Osteocyte (in vitro differentiated cells): ENCODE measurements around the gene NUTM1. TPM values are rescaled to one million over a fixed set of nuclear protein-coding genes. Genes with fewer than 3 reads are reported as not detected.
"Not testable (repeated sequence)": the region's sequence is repeated elsewhere in the genome, so short reads cannot be mapped to it uniquely, and the experiment has no call there.

Experiments
- DNase-seq: peaks from one replicate; pipeline ENCODE4 v3.0.0; 2021; ENCODE audit warnings: mixed read lengths; ENCODE audit not compliant: unreplicated experiment; ENCODE audit errors: extremely low spot score
- H3K27ac Mint-ChIP-seq: one replicate; pipeline ENCODE4 v1.8.0; 2021; ENCODE audit warnings: mild to moderate bottlenecking, mixed read lengths; ENCODE audit not compliant: unreplicated experiment
- H3K27me3 Mint-ChIP-seq: one replicate; pipeline ENCODE4 v1.8.0; 2021; ENCODE audit warnings: mixed read lengths; ENCODE audit not compliant: unreplicated experiment
- H3K36me3 Mint-ChIP-seq: one replicate; pipeline ENCODE4 v1.8.0; 2021; ENCODE audit warnings: mixed read lengths; ENCODE audit not compliant: unreplicated experiment
- H3K4me1 Mint-ChIP-seq: one replicate; pipeline ENCODE4 v1.8.0; 2021; ENCODE audit warnings: mixed read lengths; ENCODE audit not compliant: unreplicated experiment
- H3K4me3 Mint-ChIP-seq: one replicate; pipeline ENCODE4 v1.8.0; 2021; ENCODE audit warnings: mild to moderate bottlenecking, moderate library complexity, mixed read lengths; ENCODE audit not compliant: unreplicated experiment
- H3K9me3 Mint-ChIP-seq: one replicate; pipeline ENCODE4 v1.8.0; 2021; ENCODE audit warnings: mixed read lengths; ENCODE audit not compliant: unreplicated experiment
- microRNA-seq: library from miRNA; unstranded; fragments of <30 nt; microRNA quantifications from one replicate; pipeline ENCODE4 v1.1.0, GENCODE V29; 2020; ENCODE audit not compliant: unreplicated experiment
- total RNA-seq: library from RNA; stranded (reverse); gene quantifications from 2 replicates; pipeline ENCODE4 v1.2.1, GENCODE V29; 2021
- TF ChIP-seq, protein P1 (sequence below): fragments of 200-600 bp; sonication (generic); IDR thresholded peaks from 2 replicates; pipeline ENCODE4 v1.5.0; 2021; ENCODE audit warnings: antibody characterized with exemption, mild to moderate bottlenecking, moderate library complexity

The NUTM1 gene
- total RNA-seq, 1 donor from 2014 or later, result not detected

DNA sequence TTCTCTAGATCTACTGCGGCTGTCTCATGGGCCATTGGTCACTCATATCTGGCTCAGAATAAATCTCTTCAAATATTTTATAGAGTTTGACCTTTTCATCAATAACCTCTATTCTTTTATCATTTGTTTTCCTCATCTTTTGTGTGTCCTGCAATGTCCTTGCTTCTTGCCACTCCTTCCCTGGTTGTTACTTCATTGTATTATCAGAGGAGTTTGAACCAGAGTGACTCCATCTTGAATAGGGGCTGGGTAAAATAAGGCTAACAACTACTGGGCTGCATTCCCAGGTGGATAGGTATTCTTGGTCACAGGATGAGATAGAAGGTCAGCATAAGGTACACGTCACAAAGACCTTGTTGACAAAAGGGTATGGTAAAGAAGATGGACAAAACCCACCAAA lies 33.7 kb downstream of the NUTM1 start:
- Mint-ChIP-seq H3K9me3 (no peaks in the 10 kb centered on the region), H3K4me1 (no peaks in the 10 kb centered on the region), H3K27ac (no peak overlapping the region), H3K36me3 (peaks cover 4% of the 10 kb centered on the region), H3K27me3 (no peaks in the 10 kb centered on the region), H3K4me3 (no peak overlapping the region)
- no peak for DNase-seq
- TF ChIP-seq, protein P1, sequence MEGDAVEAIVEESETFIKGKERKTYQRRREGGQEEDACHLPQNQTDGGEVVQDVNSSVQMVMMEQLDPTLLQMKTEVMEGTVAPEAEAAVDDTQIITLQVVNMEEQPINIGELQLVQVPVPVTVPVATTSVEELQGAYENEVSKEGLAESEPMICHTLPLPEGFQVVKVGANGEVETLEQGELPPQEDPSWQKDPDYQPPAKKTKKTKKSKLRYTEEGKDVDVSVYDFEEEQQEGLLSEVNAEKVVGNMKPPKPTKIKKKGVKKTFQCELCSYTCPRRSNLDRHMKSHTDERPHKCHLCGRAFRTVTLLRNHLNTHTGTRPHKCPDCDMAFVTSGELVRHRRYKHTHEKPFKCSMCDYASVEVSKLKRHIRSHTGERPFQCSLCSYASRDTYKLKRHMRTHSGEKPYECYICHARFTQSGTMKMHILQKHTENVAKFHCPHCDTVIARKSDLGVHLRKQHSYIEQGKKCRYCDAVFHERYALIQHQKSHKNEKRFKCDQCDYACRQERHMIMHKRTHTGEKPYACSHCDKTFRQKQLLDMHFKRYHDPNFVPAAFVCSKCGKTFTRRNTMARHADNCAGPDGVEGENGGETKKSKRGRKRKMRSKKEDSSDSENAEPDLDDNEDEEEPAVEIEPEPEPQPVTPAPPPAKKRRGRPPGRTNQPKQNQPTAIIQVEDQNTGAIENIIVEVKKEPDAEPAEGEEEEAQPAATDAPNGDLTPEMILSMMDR, result no peak

DNA sequence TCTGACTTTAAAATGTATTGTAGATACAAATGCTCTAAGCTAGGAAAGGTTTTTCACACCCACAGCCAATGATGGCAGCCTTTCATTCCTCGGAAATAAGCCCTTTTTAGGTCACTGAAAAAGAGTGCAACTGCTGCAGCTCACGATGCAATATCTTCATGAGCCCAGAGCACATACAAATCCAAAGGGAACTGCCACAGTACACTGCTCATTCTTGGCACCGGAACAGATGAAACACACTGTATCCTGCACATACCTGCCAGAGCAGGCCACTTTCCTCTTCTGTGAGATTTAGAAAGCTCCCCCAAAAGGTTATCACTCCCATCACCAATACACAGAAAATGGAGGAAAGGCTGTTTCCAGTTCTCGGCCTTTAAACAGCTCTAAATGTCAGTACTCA lies 37.4 kb downstream of the NUTM1 start:
- not testable (repeated sequence) for H3K27ac Mint-ChIP-seq, H3K27me3 Mint-ChIP-seq, H3K4me1 Mint-ChIP-seq, H3K4me3 Mint-ChIP-seq, H3K9me3 Mint-ChIP-seq, H3K36me3 Mint-ChIP-seq
- peak; percentile 32 for DNase-seq

DNA sequence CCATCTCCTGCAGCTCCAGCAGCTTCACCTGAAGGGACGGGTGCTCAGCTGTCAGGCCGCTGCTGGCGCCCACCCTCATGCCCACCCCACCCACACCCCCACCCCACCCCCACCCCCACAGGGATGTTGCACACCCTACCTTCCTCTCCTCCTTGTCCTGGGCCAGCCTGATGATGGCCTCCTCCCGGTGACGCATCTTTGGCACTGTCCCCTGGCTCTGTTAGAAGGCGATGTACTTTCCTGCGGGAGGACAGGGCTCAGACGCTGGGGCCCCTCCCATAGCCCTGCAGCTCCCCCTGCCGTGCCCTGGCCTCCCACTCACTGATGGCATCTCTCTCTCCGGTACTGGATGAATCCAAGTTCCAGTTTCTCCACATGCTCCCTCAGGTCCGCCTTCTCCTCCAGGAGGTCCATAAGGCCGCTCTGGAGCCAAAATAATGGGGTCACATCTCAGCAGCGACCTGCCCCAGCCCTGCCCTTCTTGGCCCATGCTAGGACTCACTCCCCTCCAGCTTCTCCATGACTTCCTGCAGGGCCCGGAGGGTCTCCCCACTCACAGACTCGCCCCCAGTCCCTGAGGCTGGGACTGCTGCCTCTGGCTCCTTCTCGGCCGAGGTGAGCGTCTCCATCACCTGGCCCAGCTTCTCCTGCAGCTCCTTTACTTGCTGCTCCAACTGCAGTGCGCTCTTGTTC lies 38.9 kb downstream of the NUTM1 start:
- H3K4me1 Mint-ChIP-seq, DNase-seq, H3K27ac Mint-ChIP-seq, H3K36me3 Mint-ChIP-seq, H3K27me3 Mint-ChIP-seq, H3K4me3 Mint-ChIP-seq, H3K9me3 Mint-ChIP-seq: not testable (repeated sequence)

DNA sequence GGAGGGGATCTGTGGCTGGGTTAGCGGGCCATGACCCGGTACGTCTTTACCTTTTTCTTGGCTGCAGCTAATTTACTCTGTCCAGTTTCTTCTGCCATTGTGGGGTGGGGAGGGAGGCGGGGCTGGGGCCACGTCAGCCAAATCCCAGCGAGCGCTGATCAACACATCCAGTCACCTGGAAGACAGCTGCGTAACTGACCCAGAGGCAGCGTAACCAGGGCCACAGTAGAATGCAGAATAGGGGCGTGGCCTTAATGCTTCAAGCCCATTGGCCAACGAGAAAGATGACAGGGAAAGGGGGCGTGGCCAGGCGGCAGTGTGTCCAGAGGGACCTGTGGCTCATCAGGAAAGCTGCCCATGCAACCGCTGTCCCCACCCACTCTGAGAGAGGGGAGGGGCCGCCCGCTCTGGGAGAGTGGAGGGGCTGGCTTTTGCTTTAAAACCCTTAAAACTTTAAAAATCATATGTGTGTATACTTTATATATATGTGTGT lies 46.5 kb downstream of the NUTM1 start:
- H3K4me3 Mint-ChIP-seq, DNase-seq, H3K36me3 Mint-ChIP-seq, H3K4me1 Mint-ChIP-seq, H3K27me3 Mint-ChIP-seq, H3K9me3 Mint-ChIP-seq, H3K27ac Mint-ChIP-seq: not testable (repeated sequence)

DNA sequence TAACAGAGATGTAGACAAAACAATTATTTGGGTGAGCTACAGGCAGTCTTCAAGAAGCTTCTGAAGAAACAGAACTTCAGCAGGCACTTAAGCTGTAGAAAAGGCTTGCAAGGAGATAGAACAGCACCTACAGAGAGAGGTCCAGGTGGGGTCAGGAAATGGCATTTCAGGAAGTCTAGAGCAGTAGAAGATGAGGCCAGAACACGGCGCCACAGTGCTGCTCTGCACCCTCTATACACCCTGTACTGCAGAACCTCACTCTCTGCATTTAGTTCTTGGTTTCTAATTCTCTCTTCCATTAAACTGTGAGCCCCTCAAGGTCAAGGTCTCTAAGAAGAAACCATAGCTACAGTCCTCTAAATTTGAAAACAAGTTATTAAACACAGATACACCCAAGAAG lies 49.9 kb downstream of the NUTM1 start:
- not testable (repeated sequence) for H3K4me3 Mint-ChIP-seq, H3K27ac Mint-ChIP-seq, H3K36me3 Mint-ChIP-seq, H3K27me3 Mint-ChIP-seq, H3K4me1 Mint-ChIP-seq, H3K9me3 Mint-ChIP-seq, DNase-seq

DNA sequence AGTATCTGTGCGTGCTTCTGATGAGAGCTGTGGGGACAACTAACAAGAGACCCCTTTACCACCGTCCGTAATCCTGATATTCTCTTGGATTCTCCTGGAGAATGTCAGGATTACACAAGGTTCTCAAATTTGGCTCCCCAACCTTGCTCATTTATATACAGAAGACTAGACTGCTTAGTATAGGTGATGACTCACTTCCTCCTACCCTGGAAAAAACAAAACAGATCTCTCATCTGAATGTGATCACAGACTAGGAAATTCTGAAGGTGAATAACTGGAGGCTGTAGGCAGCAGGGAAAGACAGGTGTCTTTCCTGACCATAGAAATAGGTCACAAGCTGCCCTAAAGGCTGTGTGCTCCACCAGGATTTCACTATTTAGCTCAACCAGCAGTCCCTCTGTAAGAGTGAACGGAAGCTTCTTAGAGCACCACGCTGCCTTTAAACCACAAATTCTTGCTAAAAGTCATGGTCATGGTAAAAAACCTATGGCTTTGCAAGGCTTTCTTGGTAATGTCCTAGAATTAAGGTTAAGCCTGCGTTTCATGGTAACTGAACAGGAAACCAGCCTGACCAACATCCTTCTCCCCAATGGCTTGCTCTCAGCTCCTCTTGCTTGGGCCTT lies 54.6 kb downstream of the NUTM1 start:
- H3K27me3 Mint-ChIP-seq, DNase-seq, H3K9me3 Mint-ChIP-seq, H3K4me1 Mint-ChIP-seq, H3K27ac Mint-ChIP-seq, H3K4me3 Mint-ChIP-seq, H3K36me3 Mint-ChIP-seq: not testable (repeated sequence)

DNA sequence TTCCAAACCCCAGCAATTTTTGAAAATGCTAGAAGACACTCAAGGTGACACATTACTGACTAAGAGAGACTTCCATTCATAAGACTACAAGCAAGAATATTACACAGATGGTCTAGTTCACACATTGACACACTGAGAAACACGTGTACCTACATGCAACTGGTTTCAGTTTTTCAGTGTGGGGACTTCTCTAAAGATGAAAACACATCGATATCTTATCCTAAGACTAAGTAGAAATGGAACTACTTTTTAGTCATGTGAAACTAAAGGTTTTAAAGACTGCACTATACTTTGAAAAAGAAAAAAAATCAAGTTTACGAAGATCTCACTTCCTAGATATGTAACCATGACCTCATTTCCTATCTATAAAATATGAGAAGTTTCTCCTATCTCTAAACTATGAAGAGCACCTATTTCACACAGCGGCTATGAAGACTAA lies 60.1 kb downstream of the NUTM1 start:
- not testable (repeated sequence) for H3K36me3 Mint-ChIP-seq, H3K27me3 Mint-ChIP-seq, H3K9me3 Mint-ChIP-seq, DNase-seq, H3K4me3 Mint-ChIP-seq, H3K27ac Mint-ChIP-seq, H3K4me1 Mint-ChIP-seq

DNA sequence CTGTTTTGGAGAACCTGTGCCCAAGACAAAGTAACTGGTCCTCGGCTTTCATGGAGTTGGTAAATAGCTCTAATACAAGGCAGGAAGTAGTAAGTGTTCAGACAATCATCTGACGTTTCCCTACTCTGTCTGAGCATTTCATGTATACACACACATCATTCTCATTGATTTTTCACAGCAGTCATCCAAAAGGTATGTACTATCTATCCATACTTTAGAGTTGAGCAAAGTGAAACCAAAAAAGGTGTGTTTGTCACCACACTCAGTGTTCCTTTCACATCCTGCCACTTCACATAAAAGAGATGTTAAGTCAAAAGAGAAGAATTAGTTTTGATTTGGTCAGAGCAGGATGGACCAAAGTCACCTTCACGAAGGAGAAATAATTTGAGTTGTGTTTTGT lies 60.8 kb downstream of the NUTM1 start:
- not testable (repeated sequence) for H3K27ac Mint-ChIP-seq, H3K27me3 Mint-ChIP-seq, H3K4me3 Mint-ChIP-seq, H3K9me3 Mint-ChIP-seq, H3K4me1 Mint-ChIP-seq, DNase-seq, H3K36me3 Mint-ChIP-seq

Small RNA genes within 50 kb of the gene (microRNA-seq; reads per million reads assigned to microRNA genes)
- not detected for gene MIR1233-1

Other genes with a start within 250 kb of the NUTM1 start
- 84.9 and 89.9 TPM in 2 replicates for gene EMC7, start 241.5 kb upstream of the NUTM1 start, total RNA-seq
- gene PGBD4, start 241.2 kb upstream of the NUTM1 start, total RNA-seq, result 2.0 TPM in 2 replicates
- gene KATNBL1, start 133.2 kb upstream of the NUTM1 start, total RNA-seq, result 39.1 and 42.7 TPM in 2 replicates
- gene EMC4, start 118.3 kb upstream of the NUTM1 start, total RNA-seq, result 108 and 112 TPM in 2 replicates
- 52.3 and 58.7 TPM in 2 replicates for gene SLC12A6, start 5.5 kb upstream of the NUTM1 start, total RNA-seq
- gene NOP10, start 179 bp upstream of the NUTM1 start, total RNA-seq, result 200 and 205 TPM in 2 replicates
- gene LPCAT4, start 23.9 kb downstream of the NUTM1 start, total RNA-seq, result 49.0 and 56.0 TPM in 2 replicates
- gene GOLGA8A, start 94.5 kb downstream of the NUTM1 start, total RNA-seq, result 107 and 121 TPM in 2 replicates
- gene GOLGA8B, start 240.3 kb downstream of the NUTM1 start, total RNA-seq, result 59.7 and 69.6 TPM in 2 replicates